Spinal cord (tissue), 10 donors: Measurements from ENCODE around the gene SNAI3. TPM values are rescaled to one million over a fixed set of nuclear protein-coding genes. Genes with fewer than 3 reads are reported as not detected.

Source experiments
- DNase-seq, 6 donors: peaks; one replicate each; pipeline versions ENCODE4 v3.0.0 to v3.0.0-alpha.2; 2013 to 2015; ENCODE audit warnings: low spot score in 6 of 6, low read depth in 4 of 6
- H3K27ac ChIP-seq: one replicate; pipeline ENCODE4 v1.5.1; 2013; ENCODE audit warnings: low read depth, low read length, control low read depth
- H3K27me3 ChIP-seq: one replicate; pipeline ENCODE4 v1.6.1; 2013; ENCODE audit warnings: low read length; ENCODE audit not compliant: control insufficient read depth, insufficient read depth
- H3K36me3 ChIP-seq: one replicate; pipeline ENCODE4 v1.6.1; 2013; ENCODE audit warnings: low read length; ENCODE audit not compliant: control insufficient read depth, insufficient read depth
- H3K4me1 ChIP-seq: one replicate; pipeline ENCODE4 v1.6.1; 2013; ENCODE audit warnings: low read length; ENCODE audit not compliant: control insufficient read depth, insufficient read depth
- H3K4me3 ChIP-seq: one replicate; pipeline ENCODE4 v1.5.1; 2013; ENCODE audit warnings: low read depth, low read length, control low read depth
- H3K9me3 ChIP-seq: one replicate; pipeline ENCODE4 v1.6.1; 2013; ENCODE audit warnings: low read length; ENCODE audit not compliant: control insufficient read depth, insufficient read depth
- WGBS: methylation state at CpG from one replicate; pipeline ENCODE4 v1.1.5; 2013; ENCODE audit warnings: missing lambda C conversion rate; ENCODE audit not compliant: insufficient coverage; 5-methylcytosine and 5-hydroxymethylcytosine counted together
- polyA plus RNA-seq, 2 donors: library from polyadenylated mRNA; unstranded; fragments of 120-200 nt; gene quantifications; one replicate each; pipeline ENCODE4 v1.2.1, GENCODE V29; 2013; ENCODE audit not compliant: insufficient read length in 2 of 2
- total RNA-seq, 2 donors: library from RNA; depleted of rRNA in 1 of 2; stranded (reverse); fragments of 120-200 nt in 1 of 2; fragments of >200 nt in 1 of 2; gene quantifications; one replicate each; pipeline versions ENCODE4 v1.2.3 to v1.2.4, GENCODE V29; 2013 to 2014
- donor health status: healthy.

The SNAI3 gene
- total and polyA plus RNA-seq, 4 donors, result 0.30 to 2.2 (median 1.3) TPM

DNA sequence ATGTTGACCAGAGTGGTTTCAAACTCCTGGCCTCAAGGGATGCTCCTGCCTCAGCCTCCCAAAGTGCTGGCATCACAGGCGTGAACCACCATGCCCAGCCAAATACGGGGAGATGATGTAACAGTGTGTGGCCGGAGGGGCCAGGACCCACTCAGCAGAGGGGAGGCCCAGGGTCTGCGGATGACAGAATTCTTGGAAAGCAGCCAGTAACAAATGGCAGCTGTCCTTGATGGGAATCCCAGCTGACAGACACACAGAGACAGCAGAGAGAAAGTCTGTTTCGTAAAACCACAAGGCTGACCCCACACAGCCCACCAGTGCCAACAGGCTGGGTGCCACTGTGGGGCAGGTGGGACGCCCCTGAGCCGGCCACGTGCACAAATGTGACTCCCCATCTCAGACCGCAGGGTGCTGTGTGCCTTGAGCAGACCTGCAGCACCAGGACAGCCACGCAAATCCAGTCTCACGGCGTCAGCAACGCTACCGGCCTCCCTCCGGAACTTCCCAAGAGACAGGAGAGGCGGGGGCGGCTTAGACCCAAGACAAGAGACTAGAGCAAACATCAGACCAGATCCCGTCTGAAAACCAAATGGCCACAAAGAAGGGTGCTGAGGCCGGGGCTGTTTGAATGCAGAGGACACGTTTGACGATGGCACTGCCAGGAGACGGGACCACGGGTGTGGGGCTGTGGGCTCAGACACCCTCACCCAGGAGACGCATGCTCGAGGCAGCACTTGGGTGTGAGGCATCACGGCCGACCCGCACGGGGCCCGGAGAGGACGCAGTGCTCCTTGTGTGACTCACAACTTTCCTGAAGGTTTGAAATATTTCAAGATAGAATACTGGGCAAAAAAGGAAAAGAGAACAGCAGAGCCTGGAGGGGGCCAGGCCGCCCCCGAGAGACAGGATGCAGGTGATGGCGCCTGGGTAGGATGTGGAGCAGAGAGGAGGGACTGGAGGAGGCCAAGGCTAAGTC is 44.6 kb upstream of the SNAI3 start:
- Histone ChIP-seq H3K27ac (no peak overlapping the region), H3K9me3 (no peaks in the 10 kb centered on the region), H3K27me3 (no peaks in the 10 kb centered on the region), H3K4me3 (no peak overlapping the region), H3K4me1 (peaks cover 3% of the 10 kb centered on the region), H3K36me3 (peaks cover 63% of the 10 kb centered on the region)
- DNase-seq, result peak in 1 of 6 donors; percentile 29
- 70% methylated on average over 33 of the region's 34 CpGs for WGBS

DNA sequence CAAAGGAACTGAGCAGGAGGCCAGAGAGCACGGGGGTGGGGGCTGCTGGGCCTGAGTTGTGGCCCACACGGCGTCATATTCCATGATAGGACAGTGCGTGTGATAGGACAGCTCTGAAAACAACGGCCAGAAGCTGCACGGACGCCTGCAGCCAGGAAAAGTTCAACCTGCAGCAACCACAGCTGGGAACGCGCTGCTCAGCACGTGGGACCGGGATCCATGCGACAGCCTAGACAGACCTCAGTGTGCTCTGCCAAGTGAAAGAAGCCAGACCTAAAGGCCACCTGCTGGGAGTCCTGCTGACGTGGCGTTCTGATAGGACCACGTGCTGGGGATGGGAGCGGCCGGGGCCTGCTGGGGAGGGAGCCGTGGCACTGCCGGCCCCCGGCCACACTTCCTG is 41.6 kb upstream of the SNAI3 start:
- peak in 1 of 6 donors; percentile 31 for DNase-seq
- 36% methylated on average over 20 of the region's 20 CpGs for WGBS
- Histone ChIP-seq H3K4me3 (no peak overlapping the region), H3K27me3 (no peaks in the 10 kb centered on the region), H3K9me3 (no peaks in the 10 kb centered on the region), H3K36me3 (peaks cover 61% of the 10 kb centered on the region), H3K4me1 (peaks cover 3% of the 10 kb centered on the region), H3K27ac (no peak overlapping the region)

GRCh38 chr16:88726981-88727380 is 40.7 kb upstream of the SNAI3 start:
- H3K4me3 ChIP-seq, result no peak overlapping the region
- DNase-seq, result no peak
- WGBS, result 91% methylated on average over 27 of the region's 28 CpGs
- no peaks in the 10 kb centered on the region for H3K27me3 ChIP-seq
- peaks cover 3% of the 10 kb centered on the region for H3K4me1 ChIP-seq
- peaks cover 61% of the 10 kb centered on the region for H3K36me3 ChIP-seq
- H3K27ac ChIP-seq, result no peak overlapping the region
- H3K9me3 ChIP-seq, result no peaks in the 10 kb centered on the region

GRCh38 chr16:88726408-88726749 is 40.1 kb upstream of the SNAI3 start:
- Histone ChIP-seq H3K36me3 (peaks cover 63% of the 10 kb centered on the region), H3K4me3 (no peak overlapping the region), H3K27me3 (no peaks in the 10 kb centered on the region), H3K4me1 (no peaks in the 10 kb centered on the region), H3K27ac (no peak overlapping the region), H3K9me3 (no peaks in the 10 kb centered on the region)
- whole genome bisulfite sequencing, result 78% methylated on average over 16 of the region's 17 CpGs
- no peak for DNase-seq

DNA sequence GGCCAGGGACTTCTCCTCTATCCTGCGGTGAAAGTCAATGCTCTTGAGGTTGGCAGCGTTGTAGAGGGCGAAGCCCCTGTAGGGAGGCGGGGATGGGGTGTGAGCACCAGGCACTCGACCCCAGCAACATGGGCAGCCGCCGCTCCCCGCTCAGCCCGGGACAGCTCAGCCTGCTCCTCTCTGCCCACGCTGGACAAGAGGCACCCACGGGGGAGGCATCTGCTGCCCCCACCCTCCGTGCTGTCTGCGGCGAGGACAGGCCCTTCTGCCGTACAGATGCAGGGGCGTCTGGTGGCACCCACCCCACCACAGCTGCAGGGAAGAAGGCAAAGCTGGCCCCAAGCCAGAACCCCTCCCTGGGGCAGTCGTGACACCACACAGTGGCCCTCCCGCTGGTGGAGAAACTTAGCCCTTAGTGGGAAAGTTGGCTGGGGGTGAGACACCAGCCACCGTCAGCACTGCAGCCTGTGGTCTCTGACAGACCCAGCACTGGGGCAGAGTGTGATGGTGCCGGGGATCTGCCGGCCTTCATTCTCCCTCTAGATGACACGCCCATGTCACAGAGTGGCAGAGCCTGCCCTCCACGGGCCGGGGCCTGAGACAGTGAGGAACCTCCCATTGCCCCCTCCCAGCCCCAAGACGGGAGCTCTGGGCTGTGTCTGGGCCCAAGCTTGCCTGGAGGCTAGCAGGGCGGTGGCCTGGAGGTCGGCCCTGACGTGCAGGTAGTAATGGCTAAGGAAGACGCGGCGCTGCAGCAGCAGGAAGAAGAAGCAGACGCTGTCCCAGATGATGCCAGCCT is 39.5 kb upstream of the SNAI3 start:
- H3K36me3 ChIP-seq, result peaks cover 66% of the 10 kb centered on the region
- 74% methylated on average over 31 of the region's 32 CpGs for WGBS

DNA sequence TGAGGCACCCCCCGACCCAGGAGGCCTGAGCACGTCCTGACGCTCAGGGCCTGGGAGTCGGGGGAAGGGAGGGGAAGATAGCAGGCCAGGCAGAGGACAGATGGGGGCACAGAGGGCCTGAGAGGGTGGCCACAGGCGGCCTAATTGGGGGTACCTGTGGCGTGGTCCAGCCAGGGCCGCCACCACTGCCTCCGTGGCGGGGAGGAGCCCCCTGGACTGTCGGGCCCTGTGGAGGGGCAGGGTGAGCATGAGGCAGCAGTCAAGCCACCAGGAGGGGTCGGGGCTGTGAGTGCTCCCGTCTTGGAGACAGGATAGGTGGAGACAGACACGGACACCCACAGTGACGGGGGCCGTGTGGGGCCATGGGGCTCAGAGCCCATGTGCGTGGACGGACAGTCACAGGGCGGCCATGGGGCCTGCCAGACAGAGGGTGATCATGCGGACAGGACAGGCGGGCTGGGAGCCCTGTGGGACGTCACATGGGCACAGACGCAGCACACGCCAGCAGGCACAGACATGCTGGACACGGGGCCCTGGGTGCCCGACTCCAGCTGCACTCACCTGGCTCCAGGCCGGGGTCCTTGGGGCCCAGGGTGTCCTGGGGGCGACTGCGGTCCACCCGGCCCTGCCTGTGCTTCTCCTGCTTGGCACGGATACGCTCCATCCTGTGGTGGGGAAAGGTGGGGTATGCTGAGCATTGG is 38.7 kb upstream of the SNAI3 start:
- Histone ChIP-seq H3K27me3 (no peaks in the 10 kb centered on the region), H3K9me3 (no peaks in the 10 kb centered on the region), H3K4me1 (peaks cover 2% of the 10 kb centered on the region), H3K36me3 (peaks cover 74% of the 10 kb centered on the region), H3K4me3 (no peak overlapping the region), H3K27ac (no peak overlapping the region)
- 82% methylated on average over 28 of the region's 31 CpGs for WGBS
- DNase-seq, result no peak

More for the DNA sequence above, 39.5 kb upstream of the SNAI3 start:
- Histone ChIP-seq H3K27ac (no peak overlapping the region), H3K4me3 (no peak overlapping the region), H3K9me3 (no peaks in the 10 kb centered on the region), H3K4me1 (no peaks in the 10 kb centered on the region), H3K27me3 (no peaks in the 10 kb centered on the region)
- no peak for DNase-seq

- Histone ChIP-seq H3K4me3 (no peak overlapping the region), H3K27me3 (no peaks in the 10 kb centered on the region), H3K4me1 (peaks cover 13% of the 10 kb centered on the region), H3K9me3 (no peaks in the 10 kb centered on the region), H3K36me3 (peaks cover 84% of the 10 kb centered on the region), H3K27ac (no peak overlapping the region)
- WGBS, result 89% methylated on average over 13 of the region's 17 CpGs
- no peak for DNase-seq
Measured at GRCh38 chr16:88723911-88724310, 37.6 kb upstream of the SNAI3 start.

- H3K4me3 ChIP-seq, result no peak overlapping the region
- H3K27me3 ChIP-seq, result no peaks in the 10 kb centered on the region
- peaks cover 87% of the 10 kb centered on the region for H3K36me3 ChIP-seq
- H3K4me1 ChIP-seq, result peaks cover 17% of the 10 kb centered on the region
- DNase-seq, result no peak
- no peaks in the 10 kb centered on the region for H3K9me3 ChIP-seq
- H3K27ac ChIP-seq, result no peak overlapping the region
- WGBS, result 89% methylated on average over 7 of the region's 8 CpGs
Measured at GRCh38 chr16:88723507-88723887, 37.2 kb upstream of the SNAI3 start.

- no peaks in the 10 kb centered on the region for H3K27me3 ChIP-seq
- WGBS, result 88% methylated on average over 39 of the region's 39 CpGs
- H3K27ac ChIP-seq, result no peak overlapping the region
- no peak overlapping the region for H3K4me3 ChIP-seq
- H3K4me1 ChIP-seq, result peaks cover 21% of the 10 kb centered on the region
- DNase-seq, result no peak
- no peaks in the 10 kb centered on the region for H3K9me3 ChIP-seq
- peaks cover 91% of the 10 kb centered on the region for H3K36me3 ChIP-seq
Measured at GRCh38 chr16:88722784-88723506, 36.6 kb upstream of the SNAI3 start.
